OCI-LY1 (cell line): Measurements from ENCODE around the gene KRTAP5-1.

Experiments
- H2AFZ ChIP-seq: fragments of 200-600 bp; sonication (generic), shearing (Covaris generic); 2 replicates; pipeline ENCODE4 v1.6.0; 2014; ENCODE audit warnings: antibody characterized with exemption, mild to moderate bottlenecking, low read length
- H3F3A ChIP-seq: fragments of 200-600 bp; sonication (generic), shearing (Covaris generic); 2 replicates; pipeline ENCODE4 v1.6.0; 2014; ENCODE audit warnings: mild to moderate bottlenecking, antibody characterized with exemption, low read length, moderate library complexity; ENCODE audit not compliant: insufficient read depth
- H3K27ac ChIP-seq: fragments of 200-600 bp; sonication (generic); 2 replicates; pipeline ENCODE4 v1.5.1; 2014; ENCODE audit warnings: low read length, mixed run types, mild to moderate bottlenecking, low read depth; ENCODE audit not compliant: poor library complexity, severe bottlenecking
- H3K27me3 ChIP-seq: fragments of 200-600 bp; sonication (generic); 2 replicates; pipeline ENCODE4 v1.6.0; 2014; ENCODE audit warnings: antibody characterized with exemption, mild to moderate bottlenecking, low read length, moderate library complexity; ENCODE audit not compliant: insufficient read depth
- H3K36me3 ChIP-seq: fragments of 200-600 bp; sonication (generic); 2 replicates; pipeline ENCODE4 v1.6.1; 2014; ENCODE audit warnings: mild to moderate bottlenecking, antibody characterized with exemption, low read length, moderate library complexity, mixed read lengths; ENCODE audit not compliant: insufficient read depth
- H3K4me1 ChIP-seq: fragments of 200-600 bp; sonication (generic); 2 replicates; pipeline ENCODE4 v1.5.1; 2014; ENCODE audit warnings: mild to moderate bottlenecking, low read length, moderate library complexity; ENCODE audit not compliant: insufficient read depth, severe bottlenecking
- H3K4me2 ChIP-seq: fragments of 200-600 bp; sonication (generic), shearing (Covaris generic); 2 replicates; pipeline ENCODE4 v1.6.1; 2014; ENCODE audit warnings: low read length
- H3K4me3 ChIP-seq: fragments of 200-600 bp; sonication (generic); 2 replicates; pipeline ENCODE4 v1.5.1; 2014; ENCODE audit warnings: low read length, low read depth, mild to moderate bottlenecking, mixed read lengths; ENCODE audit not compliant: poor library complexity, severe bottlenecking
- H3K79me2 ChIP-seq: fragments of 200-600 bp; shearing (Covaris generic); 2 replicates; pipeline ENCODE4 v1.6.1; 2016; ENCODE audit warnings: mixed run types, low read length, mixed read lengths; ENCODE audit not compliant: insufficient read depth
- H3K9ac ChIP-seq: fragments of 200-600 bp; sonication (generic), shearing (Covaris generic); 2 replicates; pipeline ENCODE4 v1.6.1; 2014; ENCODE audit warnings: mild to moderate bottlenecking, low read length, mixed read lengths
- H3K9me2 ChIP-seq: fragments of 200-600 bp; sonication (generic), shearing (Covaris generic); 2 replicates; pipeline ENCODE4 v1.6.1; 2014; ENCODE audit warnings: low read depth, mild to moderate bottlenecking, low read length, mixed read lengths
- H3K9me3 ChIP-seq: fragments of 200-600 bp; shearing (Covaris generic); 2 replicates; pipeline ENCODE4 v1.6.1; 2014; ENCODE audit warnings: low read length, mixed read lengths
- H4K20me1 ChIP-seq: fragments of 200-600 bp; sonication (generic), shearing (Covaris generic); 2 replicates; pipeline ENCODE4 v1.6.0; 2016; ENCODE audit warnings: mild to moderate bottlenecking, low read length; ENCODE audit not compliant: insufficient read depth
- EZH2 ChIP-seq: fragments of 200-600 bp; sonication (generic), shearing (Covaris generic); IDR thresholded peaks from 2 replicates; pipeline ENCODE4 v1.8.0; 2017; ENCODE audit warnings: borderline replicate concordance, mixed run types, mild to moderate bottlenecking, antibody characterized with exemption, low read length, moderate library complexity, mixed read lengths
- TF ChIP-seq, protein P1 (sequence below): fragments of 200-600 bp; sonication (generic), shearing (Covaris generic); IDR thresholded peaks from 2 replicates; pipeline ENCODE4 v1.5.1; 2017; ENCODE audit warnings: mild to moderate bottlenecking, antibody characterized with exemption, low read length, moderate library complexity, mixed read lengths

Gene KRTAP5-1

DNA sequence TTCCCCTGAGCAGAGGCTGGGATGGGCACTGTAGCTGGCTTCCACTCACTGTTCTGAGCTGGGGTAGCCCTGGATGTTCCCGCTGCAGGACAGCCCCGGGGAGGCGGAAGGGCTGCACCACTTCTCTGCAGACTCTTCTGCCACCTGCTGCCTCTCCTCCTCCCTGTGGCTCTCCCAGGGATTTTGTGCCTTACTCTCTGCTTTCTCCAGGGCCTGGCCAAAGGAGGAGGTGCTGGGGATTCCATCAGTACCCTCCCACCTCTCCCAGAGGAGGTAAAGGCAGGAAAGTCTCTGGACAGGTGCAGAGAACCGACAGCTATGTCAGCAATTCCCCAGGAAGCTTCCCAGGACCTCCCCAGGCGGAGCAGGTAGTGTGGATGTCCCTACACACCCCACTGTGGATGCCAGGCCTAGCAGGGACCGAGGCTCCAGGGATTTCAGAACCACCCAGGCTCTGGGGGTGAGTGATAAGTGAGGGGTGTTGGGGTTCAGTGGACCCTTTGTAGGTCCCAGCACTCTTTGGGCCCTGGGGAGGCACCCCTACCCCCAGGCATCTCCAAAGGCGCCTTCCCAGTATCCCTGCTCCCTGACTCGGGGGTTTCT lies 24.3 kb downstream of the KRTAP5-1 start:
- Histone ChIP-seq H3K4me1 (no peaks in the 10 kb centered on the region), H4K20me1 (no peaks in the 10 kb centered on the region), H3F3A (no peaks in the 10 kb centered on the region), H3K9me3 (no peaks in the 10 kb centered on the region), H3K27me3 (0 out of 2 replicates have a peak, but pooled peaks cover 9% of the 10 kb centered on the region), H3K27ac (no peak overlapping the region), H3K9ac (no peak overlapping the region), H3K4me2 (no peak overlapping the region), H3K79me2 (no peaks in the 10 kb centered on the region), H3K36me3 (no peaks in the 10 kb centered on the region), H3K4me3 (no peak overlapping the region), H2AFZ (no peak overlapping the region), H3K9me2 (no peaks in the 10 kb centered on the region)
- TF ChIP-seq, protein P1, sequence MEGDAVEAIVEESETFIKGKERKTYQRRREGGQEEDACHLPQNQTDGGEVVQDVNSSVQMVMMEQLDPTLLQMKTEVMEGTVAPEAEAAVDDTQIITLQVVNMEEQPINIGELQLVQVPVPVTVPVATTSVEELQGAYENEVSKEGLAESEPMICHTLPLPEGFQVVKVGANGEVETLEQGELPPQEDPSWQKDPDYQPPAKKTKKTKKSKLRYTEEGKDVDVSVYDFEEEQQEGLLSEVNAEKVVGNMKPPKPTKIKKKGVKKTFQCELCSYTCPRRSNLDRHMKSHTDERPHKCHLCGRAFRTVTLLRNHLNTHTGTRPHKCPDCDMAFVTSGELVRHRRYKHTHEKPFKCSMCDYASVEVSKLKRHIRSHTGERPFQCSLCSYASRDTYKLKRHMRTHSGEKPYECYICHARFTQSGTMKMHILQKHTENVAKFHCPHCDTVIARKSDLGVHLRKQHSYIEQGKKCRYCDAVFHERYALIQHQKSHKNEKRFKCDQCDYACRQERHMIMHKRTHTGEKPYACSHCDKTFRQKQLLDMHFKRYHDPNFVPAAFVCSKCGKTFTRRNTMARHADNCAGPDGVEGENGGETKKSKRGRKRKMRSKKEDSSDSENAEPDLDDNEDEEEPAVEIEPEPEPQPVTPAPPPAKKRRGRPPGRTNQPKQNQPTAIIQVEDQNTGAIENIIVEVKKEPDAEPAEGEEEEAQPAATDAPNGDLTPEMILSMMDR, result no peak
- TF ChIP-seq EZH2, result no peak

DNA sequence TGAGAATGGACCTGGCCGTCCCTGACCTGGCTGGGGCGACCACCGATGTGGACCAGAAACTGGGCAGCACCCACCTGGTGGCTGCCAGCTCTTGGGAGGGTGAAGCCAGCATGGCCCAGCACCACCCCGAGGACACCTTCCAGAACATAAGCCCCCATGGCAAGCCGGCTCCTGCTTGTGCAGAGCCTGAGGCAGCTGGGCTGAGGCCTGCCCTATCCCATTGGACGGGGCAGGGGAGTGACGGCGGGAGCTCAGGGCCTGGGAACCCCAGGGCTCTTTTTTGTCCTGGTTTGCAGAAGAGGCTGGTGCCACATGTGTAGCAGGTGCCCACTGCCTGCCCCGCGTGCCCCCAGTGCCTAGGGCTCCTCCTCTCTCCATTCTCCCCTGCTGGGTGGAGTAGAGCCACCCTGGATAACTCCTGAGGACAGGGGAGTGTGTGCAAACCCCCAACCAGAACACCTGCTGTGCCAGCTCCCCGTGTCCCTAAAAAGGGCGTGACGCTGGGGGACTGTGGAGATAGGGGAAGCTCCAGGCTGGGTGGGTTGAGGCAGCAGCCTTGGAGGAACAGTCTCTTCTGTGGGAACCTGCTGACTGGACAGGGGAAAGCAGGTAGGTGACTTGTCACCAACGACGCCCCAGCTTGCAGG lies 25.0 kb downstream of the KRTAP5-1 start:
- Histone ChIP-seq H3K4me1 (no peaks in the 10 kb centered on the region), H3K4me3 (no peak overlapping the region), H3K27me3 (0 out of 2 replicates have a peak, but pooled peaks cover 9% of the 10 kb centered on the region), H2AFZ (no peak overlapping the region), H3K36me3 (no peaks in the 10 kb centered on the region), H3F3A (no peaks in the 10 kb centered on the region), H3K4me2 (no peak overlapping the region), H3K9me2 (no peaks in the 10 kb centered on the region), H4K20me1 (no peaks in the 10 kb centered on the region), H3K79me2 (no peaks in the 10 kb centered on the region), H3K9me3 (no peaks in the 10 kb centered on the region), H3K27ac (no peak overlapping the region), H3K9ac (no peak overlapping the region)
- no peak for TF ChIP-seq EZH2

DNA sequence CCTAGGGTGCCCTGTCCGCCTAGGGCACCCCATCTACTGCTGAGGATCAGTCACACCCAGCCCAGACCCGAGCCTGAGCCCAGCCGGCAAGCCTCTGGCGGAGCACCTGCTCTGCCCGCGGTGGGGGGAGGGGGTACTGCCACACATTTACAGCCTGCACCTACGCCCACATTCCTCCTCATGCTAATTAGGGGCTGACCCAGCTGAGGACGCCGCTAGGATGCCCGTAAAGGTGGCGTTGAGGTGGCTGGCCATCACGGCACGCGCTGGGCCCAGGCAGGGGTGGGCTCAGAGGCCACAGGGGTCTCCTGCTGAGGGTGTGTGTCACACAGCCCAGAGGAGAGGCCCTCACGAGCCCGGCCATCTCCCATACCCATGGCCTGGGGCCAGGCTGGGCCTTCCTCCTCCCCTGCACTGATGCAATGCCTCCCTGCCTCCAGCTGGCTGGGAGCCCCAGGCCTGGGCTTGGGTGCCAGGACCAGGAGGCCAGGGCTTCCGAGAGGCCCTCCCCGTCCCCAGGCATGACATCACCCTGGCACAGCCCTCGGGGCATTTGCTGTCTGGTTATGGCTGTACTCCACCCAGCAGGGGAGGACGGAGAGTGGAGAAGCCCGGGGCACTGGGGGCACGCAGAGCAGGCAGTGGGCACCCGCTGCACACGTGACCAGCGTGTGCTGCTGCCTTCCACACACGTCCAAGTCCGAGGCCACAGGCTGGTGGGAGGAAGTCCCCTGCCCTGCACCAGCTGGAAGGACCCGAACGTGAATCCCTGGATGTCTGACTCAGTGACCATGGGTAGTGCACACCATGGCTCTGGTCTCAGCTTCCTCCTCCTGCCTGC lies 25.8 kb downstream of the KRTAP5-1 start:
- Histone ChIP-seq H3K27me3 (0 out of 2 replicates have a peak, but pooled peaks cover 9% of the 10 kb centered on the region), H3K79me2 (no peaks in the 10 kb centered on the region), H3K9ac (no peak overlapping the region), H3K27ac (no peak overlapping the region), H4K20me1 (no peaks in the 10 kb centered on the region), H3K4me1 (no peaks in the 10 kb centered on the region), H3K36me3 (no peaks in the 10 kb centered on the region), H2AFZ (no peak overlapping the region), H3K9me2 (no peaks in the 10 kb centered on the region), H3F3A (no peaks in the 10 kb centered on the region), H3K9me3 (no peaks in the 10 kb centered on the region), H3K4me2 (no peak overlapping the region), H3K4me3 (no peak overlapping the region)
- TF ChIP-seq EZH2, result no peak
- TF ChIP-seq, protein P1, result no peak
